WI38 (cell line): ENCODE data around the gene TCEAL5.

ENCODE experiments used
- H3K4me3 ChIP-seq: 2 replicates; pipeline ENCODE4 v1.5.1; 2011; ENCODE audit warnings: low read depth, mild to moderate bottlenecking, control low read depth, low read length
- TF ChIP-seq, protein P1 (sequence below): IDR thresholded peaks from 2 replicates; pipeline ENCODE4 v1.5.1; 2012; ENCODE audit warnings: low read depth, mild to moderate bottlenecking, control low read depth, low read length

TCEAL5 gene

DNA sequence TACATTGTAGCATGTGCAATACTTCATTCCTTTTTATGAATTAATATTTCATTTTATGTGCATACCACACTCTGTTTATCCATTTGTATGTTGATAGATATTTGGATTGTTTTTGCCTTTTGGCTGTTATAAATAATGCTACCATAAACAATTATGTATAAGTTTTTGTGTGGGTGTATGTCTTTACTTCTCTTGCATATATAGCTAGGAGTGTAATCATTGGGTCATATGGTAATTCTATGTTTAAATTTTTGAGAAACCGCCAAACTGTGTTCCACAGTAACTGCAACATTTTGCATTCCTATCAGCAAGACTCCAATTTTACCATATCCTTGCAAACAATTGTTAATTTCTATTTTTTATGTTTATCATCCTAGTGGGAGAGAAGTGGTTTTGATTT, 3.1 kb upstream of the TCEAL5 start:
- H3K4me3 ChIP-seq: no peak overlapping the region
- TF ChIP-seq, protein P1, sequence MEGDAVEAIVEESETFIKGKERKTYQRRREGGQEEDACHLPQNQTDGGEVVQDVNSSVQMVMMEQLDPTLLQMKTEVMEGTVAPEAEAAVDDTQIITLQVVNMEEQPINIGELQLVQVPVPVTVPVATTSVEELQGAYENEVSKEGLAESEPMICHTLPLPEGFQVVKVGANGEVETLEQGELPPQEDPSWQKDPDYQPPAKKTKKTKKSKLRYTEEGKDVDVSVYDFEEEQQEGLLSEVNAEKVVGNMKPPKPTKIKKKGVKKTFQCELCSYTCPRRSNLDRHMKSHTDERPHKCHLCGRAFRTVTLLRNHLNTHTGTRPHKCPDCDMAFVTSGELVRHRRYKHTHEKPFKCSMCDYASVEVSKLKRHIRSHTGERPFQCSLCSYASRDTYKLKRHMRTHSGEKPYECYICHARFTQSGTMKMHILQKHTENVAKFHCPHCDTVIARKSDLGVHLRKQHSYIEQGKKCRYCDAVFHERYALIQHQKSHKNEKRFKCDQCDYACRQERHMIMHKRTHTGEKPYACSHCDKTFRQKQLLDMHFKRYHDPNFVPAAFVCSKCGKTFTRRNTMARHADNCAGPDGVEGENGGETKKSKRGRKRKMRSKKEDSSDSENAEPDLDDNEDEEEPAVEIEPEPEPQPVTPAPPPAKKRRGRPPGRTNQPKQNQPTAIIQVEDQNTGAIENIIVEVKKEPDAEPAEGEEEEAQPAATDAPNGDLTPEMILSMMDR: no peak

DNA sequence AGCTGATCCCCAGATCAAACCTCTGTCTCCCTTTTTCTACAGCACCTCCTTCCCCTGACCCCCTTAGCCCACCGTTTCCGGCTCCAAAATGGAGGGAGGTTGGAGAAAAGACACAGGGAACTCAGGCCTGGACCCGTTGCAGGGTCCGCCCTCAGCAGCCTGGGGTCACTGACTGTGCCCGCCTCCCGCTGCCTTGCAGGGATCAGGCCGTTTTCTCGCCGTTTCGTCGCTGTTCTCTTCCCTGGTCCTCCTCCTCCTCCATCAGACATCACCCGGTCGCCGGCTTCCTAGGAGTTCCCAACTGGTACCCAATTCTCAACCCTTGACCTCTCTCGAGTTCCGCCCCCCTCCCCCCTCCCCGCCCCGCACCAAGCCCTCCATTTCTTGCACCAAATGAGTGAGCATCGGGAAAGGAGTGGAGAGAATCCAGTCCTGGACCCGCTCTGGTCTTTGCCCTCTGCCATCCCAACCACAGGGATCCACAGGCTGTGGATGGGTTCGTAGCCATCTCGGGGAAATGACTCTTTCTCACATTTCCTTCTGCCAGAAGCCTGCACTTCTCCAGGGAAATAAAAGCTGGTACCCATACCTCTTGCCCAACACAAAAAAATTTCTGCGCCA, 493 bp downstream of the TCEAL5 start:
- H3K4me3 ChIP-seq: no peak overlapping the region
- TF ChIP-seq, protein P1: no peak

DNA sequence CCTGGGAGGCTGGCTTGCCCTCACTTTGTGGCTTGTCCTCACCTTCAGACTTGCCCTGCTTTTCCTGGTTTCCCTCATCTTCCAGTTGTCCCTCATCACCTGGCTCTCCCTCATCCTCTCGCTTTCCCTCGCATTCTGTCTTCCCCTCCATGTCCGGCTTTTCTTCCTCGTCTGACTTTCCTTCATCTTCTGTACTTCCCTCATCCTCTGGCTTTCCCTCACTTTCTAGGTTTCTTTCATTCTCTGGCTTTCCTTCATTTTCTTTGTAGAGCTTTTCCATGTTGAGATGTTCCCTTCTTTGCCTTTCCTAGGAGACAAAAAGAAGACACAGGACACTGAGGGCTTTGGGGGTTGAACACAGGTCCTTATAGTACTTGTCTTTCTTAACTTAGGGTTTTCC, 2.3 kb downstream of the TCEAL5 start:
- TF ChIP-seq, protein P1: no peak
- H3K4me3 ChIP-seq: no peak overlapping the region

DNA sequence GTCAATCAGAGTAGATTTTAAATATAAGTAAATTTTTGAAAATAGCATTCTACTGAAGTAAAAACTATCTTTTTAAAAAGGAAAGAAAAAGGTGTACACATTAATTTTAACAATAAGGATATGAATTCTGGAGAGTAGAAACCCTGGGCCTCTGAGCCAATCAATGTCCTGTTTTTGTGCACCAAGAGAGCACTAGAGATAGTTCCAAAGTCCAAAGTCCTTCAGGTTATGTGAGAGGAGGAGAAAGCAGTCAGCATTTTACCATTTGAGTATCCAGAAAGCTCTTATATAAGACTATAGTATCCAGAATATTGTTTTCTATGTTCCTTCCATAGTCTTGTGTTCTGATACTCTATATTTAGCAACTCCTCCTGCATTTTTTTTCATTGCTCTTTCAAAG, 18.3 kb downstream of the TCEAL5 start:
- H3K4me3 ChIP-seq: no peak overlapping the region
- TF ChIP-seq, protein P1: no peak

DNA sequence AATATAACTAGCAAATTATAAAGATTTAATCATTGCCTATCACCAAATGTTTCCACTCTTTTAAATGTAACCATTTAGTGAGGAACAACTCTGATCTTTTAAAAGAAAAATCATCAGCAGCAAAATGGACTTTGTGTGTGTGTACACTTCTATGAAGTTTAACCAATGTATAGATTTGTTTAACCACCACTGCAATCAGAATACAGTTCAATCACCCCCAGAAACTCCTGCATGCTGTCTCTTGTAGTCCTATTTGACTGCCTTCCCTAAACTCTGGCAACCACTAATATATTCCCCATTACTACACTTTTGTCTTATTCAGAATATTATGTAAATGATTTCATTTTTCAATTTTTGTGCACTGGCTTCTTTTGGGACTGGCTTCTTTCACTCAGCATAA, 19.9 kb downstream of the TCEAL5 start:
- H3K4me3 ChIP-seq: no peak overlapping the region
- TF ChIP-seq, protein P1: no peak

DNA sequence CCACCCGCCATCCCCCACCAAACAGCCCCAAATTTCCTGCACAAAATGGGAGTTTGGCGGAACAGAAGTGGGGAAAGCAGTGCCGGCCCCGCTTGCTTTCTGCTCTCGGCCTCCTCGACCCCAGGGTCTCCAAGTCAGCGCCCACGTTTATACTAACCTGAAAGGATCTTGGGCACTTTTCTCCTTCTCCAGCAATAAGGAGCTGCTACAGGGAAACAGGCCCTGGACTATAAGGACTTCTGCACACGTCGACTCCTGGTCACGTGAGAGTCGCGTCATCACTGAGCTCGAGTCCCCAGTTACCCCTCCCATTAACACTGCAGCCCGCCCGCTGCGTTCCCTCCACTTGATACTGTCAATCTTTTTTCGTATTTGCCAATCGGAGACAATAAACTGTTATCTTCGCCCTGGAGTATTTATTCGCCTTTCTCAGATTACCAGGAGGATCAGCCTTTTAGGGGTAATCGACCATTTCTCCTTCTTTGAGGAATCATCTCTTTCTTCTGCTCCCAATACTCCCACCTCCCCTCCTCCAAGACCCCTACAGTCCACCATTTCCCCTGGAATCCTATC, 21.5 kb downstream of the TCEAL5 start, which contains the start of gene TCEAL8:
TSS of gene TCEAL8 (minus strand) at position 235 of the 573 bp plus-strand sequence. CDS start 1,176 bp downstream, outside the sequence.
- TF ChIP-seq, protein P1: no peak
- peak within 1 kb of the TSS; percentile 74 for H3K4me3 ChIP-seq

DNA sequence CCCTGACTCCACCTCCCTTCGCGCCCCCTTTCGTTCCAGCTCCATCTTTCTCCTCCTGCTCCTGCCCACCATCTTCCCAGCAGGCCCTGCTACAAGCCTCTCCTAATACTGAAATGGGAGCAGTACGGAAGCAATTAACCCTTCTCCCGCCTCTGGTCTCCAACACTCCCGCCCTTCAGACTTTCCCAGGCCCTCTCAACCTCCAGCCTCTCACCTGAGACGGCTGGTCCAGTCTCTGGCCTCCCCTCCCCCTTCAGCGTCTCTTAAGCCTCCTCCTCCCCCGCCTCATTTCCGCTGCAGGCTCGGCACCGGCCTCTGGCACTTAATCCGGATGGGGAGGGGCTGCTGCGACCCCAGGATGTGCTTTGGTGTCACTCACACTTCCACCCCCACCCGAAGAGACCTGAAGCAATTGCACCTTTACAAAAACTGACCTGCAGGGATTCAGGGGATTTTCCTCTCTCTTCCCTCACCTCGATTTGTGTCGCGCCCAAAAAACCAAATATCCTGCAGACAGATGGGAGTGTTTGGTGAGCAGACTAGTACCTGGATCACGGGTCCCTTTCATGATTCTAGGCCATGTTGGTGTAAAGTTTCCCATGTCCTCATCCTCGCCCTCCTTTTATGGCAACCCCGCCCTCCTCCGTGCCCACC, 22.3 kb downstream of the TCEAL5 start:
- H3K4me3 ChIP-seq: peak overlapping the region; percentile 74
- TF ChIP-seq, protein P1: no peak
